HG02973 (cell line): ENCODE data around the gene TFAP2A.

ENCODE experiments used
- ATAC-seq: cut with Tn5 transposase; IDR thresholded peaks from one replicate; pipeline ENCODE4 v1.9.1; 2021; ENCODE audit warnings: moderate library complexity; ENCODE audit not compliant: unreplicated experiment

The TFAP2A gene

GRCh38 chr6:10401632-10402223 lies 13.1 kb downstream of the TFAP2A start:
- no peak for ATAC-seq

- ATAC-seq: no peak
Measured at GRCh38 chr6:10401004-10401536, 13.8 kb downstream of the TFAP2A start.

GRCh38 chr6:10400330-10400729 lies 14.5 kb downstream of the TFAP2A start:
- ATAC-seq: no peak

GRCh38 chr6:10399451-10399850 lies 15.4 kb downstream of the TFAP2A start:
- ATAC-seq: no peak

GRCh38 chr6:10398446-10399218 lies 16.2 kb downstream of the TFAP2A start:
- no peak for ATAC-seq

- ATAC-seq: no peak
Measured at GRCh38 chr6:10397756-10398445, 17.0 kb downstream of the TFAP2A start.

- ATAC-seq: no peak
Measured at GRCh38 chr6:10396785-10397184, 18.1 kb downstream of the TFAP2A start.

GRCh38 chr6:10395704-10396546 lies 18.9 kb downstream of the TFAP2A start:
- no peak for ATAC-seq

- ATAC-seq: no peak
Measured at GRCh38 chr6:10395171-10395703, 19.6 kb downstream of the TFAP2A start.

- ATAC-seq: no peak
Measured at GRCh38 chr6:10393544-10394225, 21.2 kb downstream of the TFAP2A start.

GRCh38 chr6:10391799-10392198 lies 23.1 kb downstream of the TFAP2A start:
- no peak for ATAC-seq

- no peak for ATAC-seq
Measured at GRCh38 chr6:10391299-10391630, 23.6 kb downstream of the TFAP2A start.

- ATAC-seq: no peak
Measured at GRCh38 chr6:10390495-10391298, 24.2 kb downstream of the TFAP2A start.

GRCh38 chr6:10389739-10390494 lies 25.0 kb downstream of the TFAP2A start:
- ATAC-seq: no peak

GRCh38 chr6:10386756-10387654 lies 27.9 kb downstream of the TFAP2A start:
- no peak for ATAC-seq

- no peak for ATAC-seq
Measured at GRCh38 chr6:10386220-10386619, 28.7 kb downstream of the TFAP2A start.

- no peak for ATAC-seq
Measured at GRCh38 chr6:10385524-10386132, 29.2 kb downstream of the TFAP2A start.
